Measurements from ENCODE around the gene SSH3. TPM values are rescaled to one million over a fixed set of nuclear protein-coding genes. Genes with fewer than 3 reads are reported as not detected.

Gene SSH3
- total and polyA plus RNA-seq, 2 experiments from 2014 or later: 26.7 to 39.9 TPM

DNA sequence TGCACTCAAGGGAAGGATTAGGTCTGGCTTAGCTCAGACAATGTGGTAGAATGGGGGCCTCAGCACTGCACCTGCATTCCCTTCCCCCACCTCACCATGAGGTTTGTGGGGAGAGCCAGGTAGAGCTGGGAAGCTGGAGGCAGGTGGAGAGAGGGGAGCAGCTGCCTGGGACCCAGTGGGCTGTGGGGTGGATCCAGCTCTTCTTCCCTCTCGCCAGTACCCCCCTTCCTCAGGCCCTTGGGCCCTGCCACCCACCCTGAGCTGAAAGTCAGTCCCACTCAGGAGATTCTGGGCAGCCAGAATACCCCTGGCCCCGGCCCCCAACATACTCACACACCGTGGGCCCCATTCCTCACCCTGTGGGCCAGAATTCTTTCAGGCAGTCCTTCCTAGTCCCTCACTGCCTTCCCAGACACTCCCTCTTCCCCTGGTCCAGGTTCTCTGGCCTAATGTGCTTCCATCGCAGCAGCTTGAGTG lies 53.1 kb downstream of the SSH3 start:
- Histone ChIP-seq H3K4me3 (no peak overlapping the region), H3K9me3 (ENCODE audit: low read depth) (no peaks in the 10 kb centered on the region), H3K36me3 (no peaks in the 10 kb centered on the region), H3K4me1 (ENCODE audit: low read depth) (peaks cover 10% of the 10 kb centered on the region), H3K27ac (no peak overlapping the region), H3K27me3 (no peaks in the 10 kb centered on the region)
- no peak for TF ChIP-seq CTCF (IDR thresholded peaks at IDR 0.05; ENCODE audit: low read depth, low read length)
- no peak for DNase-seq (ENCODE audit: low read depth in 1 of 2, low spot score in 1 of 2)

DNA sequence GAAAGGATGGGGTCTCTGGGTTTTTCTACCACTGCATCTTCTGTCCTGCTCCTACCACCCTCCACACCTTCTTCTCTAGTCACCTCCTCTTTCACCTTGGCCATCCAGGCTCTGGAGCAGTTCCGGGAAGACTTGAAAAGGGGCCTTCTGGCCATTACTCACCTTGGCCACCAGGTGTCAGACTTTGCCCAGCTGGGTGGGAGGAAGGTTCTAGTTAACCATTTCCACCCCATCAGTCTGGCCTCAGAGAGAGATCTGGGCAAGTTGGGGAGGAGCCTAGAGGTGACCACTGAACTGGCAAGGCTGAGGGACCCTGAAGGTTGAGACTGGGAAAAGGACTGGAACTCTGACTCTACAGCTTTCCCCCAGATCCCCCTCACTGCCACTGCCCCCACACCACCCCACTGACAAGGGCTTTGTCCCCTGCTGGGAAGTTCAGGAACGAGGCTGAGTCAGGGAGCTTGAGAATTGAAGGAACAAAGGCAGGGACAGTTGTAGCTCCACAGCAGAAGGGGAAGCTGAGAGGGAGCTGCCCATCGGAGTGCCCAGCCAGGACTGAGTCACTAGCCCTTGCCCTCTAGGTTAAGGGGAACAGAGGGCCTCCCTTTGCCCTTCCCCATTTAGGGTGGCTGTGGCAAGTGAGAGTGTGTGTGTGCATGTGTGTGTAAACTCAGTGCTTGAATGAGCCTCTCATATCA lies 53.7 kb downstream of the SSH3 start:
- DNase-seq (ENCODE audit: low read depth in 1 of 2, low spot score in 1 of 2): peak; percentile 83 to 89

GRCh38 chr11:67357831-67358670 lies 54.7 kb downstream of the SSH3 start:
- H3K27me3 ChIP-seq: no peaks in the 10 kb centered on the region
- H3K4me1 ChIP-seq (ENCODE audit: low read depth): peaks cover 6% of the 10 kb centered on the region
- peak in 1 of 2 donors; percentile 51 for DNase-seq (ENCODE audit: low read depth in 1 of 2, low spot score in 1 of 2)
- no peak overlapping the region for H3K4me3 ChIP-seq
- no peaks in the 10 kb centered on the region for H3K9me3 ChIP-seq (ENCODE audit: low read depth)
- H3K36me3 ChIP-seq: no peaks in the 10 kb centered on the region
- H3K27ac ChIP-seq: no peak overlapping the region
- TF ChIP-seq CTCF (IDR thresholded peaks at IDR 0.05; ENCODE audit: low read depth, low read length): no peak

More for the DNA sequence above, 53.7 kb downstream of the SSH3 start:
- TF ChIP-seq CTCF (IDR thresholded peaks at IDR 0.05; ENCODE audit: low read depth, low read length): peak; percentile 94
- Histone ChIP-seq H3K36me3 (no peaks in the 10 kb centered on the region), H3K9me3 (ENCODE audit: low read depth) (no peaks in the 10 kb centered on the region), H3K4me3 (no peak overlapping the region), H3K27ac (no peak overlapping the region), H3K27me3 (no peaks in the 10 kb centered on the region), H3K4me1 (ENCODE audit: low read depth) (peaks cover 10% of the 10 kb centered on the region)

Other genes with a start within 250 kb of the SSH3 start
- 48.5 and 71.7 TPM in 2 replicates for gene RHOD, start 246.7 kb upstream of the SSH3 start, total RNA-seq
- gene RHOD, start 246.7 kb upstream of the SSH3 start, polyA plus RNA-seq: 32.8 and 44.2 TPM in 2 replicates
- 28.2 and 37.8 TPM in 2 replicates for gene KDM2A, start 184.3 kb upstream of the SSH3 start, total RNA-seq
- 17.6 and 21.0 TPM in 2 replicates for gene KDM2A, start 184.3 kb upstream of the SSH3 start, polyA plus RNA-seq
- 49.1 and 72.1 TPM in 2 replicates for gene GRK2, start 37.1 kb upstream of the SSH3 start, total RNA-seq
- gene GRK2, start 37.1 kb upstream of the SSH3 start, polyA plus RNA-seq: 62.9 and 85.1 TPM in 2 replicates
- gene ANKRD13D, start 14.2 kb upstream of the SSH3 start, total RNA-seq: 50.7 and 53.5 TPM in 2 replicates
- gene ANKRD13D, start 14.2 kb upstream of the SSH3 start, polyA plus RNA-seq: 39.4 and 47.6 TPM in 2 replicates
- 64.4 and 74.9 TPM in 2 replicates for gene POLD4, start 50.0 kb downstream of the SSH3 start, total RNA-seq
- gene POLD4, start 50.0 kb downstream of the SSH3 start, polyA plus RNA-seq: 49.8 and 51.9 TPM in 2 replicates
- 1.1 and 2.4 TPM in 2 replicates for gene CLCF1, start 70.1 kb downstream of the SSH3 start, total RNA-seq
- gene CLCF1, start 70.1 kb downstream of the SSH3 start, polyA plus RNA-seq: 0.09 and 0.16 TPM in 2 replicates
- gene RAD9A, start 88.5 kb downstream of the SSH3 start, total RNA-seq: 24.4 and 27.5 TPM in 2 replicates
- 22.2 and 25.2 TPM in 2 replicates for gene RAD9A, start 88.5 kb downstream of the SSH3 start, polyA plus RNA-seq
- gene PPP1CA, start 98.3 kb downstream of the SSH3 start, total RNA-seq: 142 and 174 TPM in 2 replicates
- 179 and 235 TPM in 2 replicates for gene PPP1CA, start 98.3 kb downstream of the SSH3 start, polyA plus RNA-seq
- 0.11 TPM in 1 of 2 replicates, not detected in the other for gene TBC1D10C, start 100.6 kb downstream of the SSH3 start, total RNA-seq
- 0.23 and 1.2 TPM in 2 replicates for gene TBC1D10C, start 100.6 kb downstream of the SSH3 start, polyA plus RNA-seq
- 1.4 and 1.6 TPM in 2 replicates for gene CARNS1, start 112.1 kb downstream of the SSH3 start, total RNA-seq
- gene CARNS1, start 112.1 kb downstream of the SSH3 start, polyA plus RNA-seq: 2.1 and 4.8 TPM in 2 replicates
- 88.0 and 97.0 TPM in 2 replicates for gene RPS6KB2, start 125.0 kb downstream of the SSH3 start, total RNA-seq
- gene RPS6KB2, start 125.0 kb downstream of the SSH3 start, polyA plus RNA-seq: 92.5 and 93.8 TPM in 2 replicates
- 4.1 and 6.1 TPM in 2 replicates for gene PTPRCAP, start 134.2 kb downstream of the SSH3 start, total RNA-seq
- 2.5 and 3.2 TPM in 2 replicates for gene PTPRCAP, start 134.2 kb downstream of the SSH3 start, polyA plus RNA-seq
- 59.9 and 74.7 TPM in 2 replicates for gene CORO1B, start 139.9 kb downstream of the SSH3 start, total RNA-seq
- 51.1 and 61.5 TPM in 2 replicates for gene CORO1B, start 139.9 kb downstream of the SSH3 start, polyA plus RNA-seq
- gene GPR152, start 149.2 kb downstream of the SSH3 start, total RNA-seq: 0.35 TPM in 1 of 2 replicates, not detected in the other
- not detected in 2 replicates for gene GPR152, start 149.2 kb downstream of the SSH3 start, polyA plus RNA-seq
- 0.32 TPM in 1 of 2 replicates, not detected in the other for gene CABP4, start 151.8 kb downstream of the SSH3 start, total RNA-seq
- 0.55 TPM in 1 of 2 replicates, not detected in the other for gene CABP4, start 151.8 kb downstream of the SSH3 start, polyA plus RNA-seq
- gene TMEM134, start 165.7 kb downstream of the SSH3 start, total RNA-seq: 166 and 326 TPM in 2 replicates
- 255 and 272 TPM in 2 replicates for gene TMEM134, start 165.7 kb downstream of the SSH3 start, polyA plus RNA-seq
- gene AIP, start 179.5 kb downstream of the SSH3 start, total RNA-seq: 64.7 and 73.7 TPM in 2 replicates
- 40.4 and 46.4 TPM in 2 replicates for gene AIP, start 179.5 kb downstream of the SSH3 start, polyA plus RNA-seq
- 58.5 and 117 TPM in 2 replicates for gene PITPNM1, start 201.8 kb downstream of the SSH3 start, total RNA-seq
- 24.8 and 26.3 TPM in 2 replicates for gene PITPNM1, start 201.8 kb downstream of the SSH3 start, polyA plus RNA-seq
- gene CDK2AP2, start 204.6 kb downstream of the SSH3 start, total RNA-seq: 38.5 and 78.0 TPM in 2 replicates
- gene CDK2AP2, start 204.6 kb downstream of the SSH3 start, polyA plus RNA-seq: 60.8 and 136 TPM in 2 replicates
- gene CABP2, start 219.9 kb downstream of the SSH3 start, total RNA-seq: not detected in 2 replicates
- not detected in 2 replicates for gene CABP2, start 219.9 kb downstream of the SSH3 start, polyA plus RNA-seq